Astrocyte of the spinal cord (primary cell): ENCODE measurements around the gene NME7.

Source experiments
- DNase-seq: peaks from one replicate; pipeline ENCODE4 v3.0.0; 2011; ENCODE audit warnings: low read depth, low spot score
- H3K4me3 ChIP-seq: 2 replicates; pipeline ENCODE4 v1.5.1; 2011; ENCODE audit warnings: low read depth, mild to moderate bottlenecking, low read length, moderate library complexity
- in situ Hi-C: cut with HindIII; loops from 2 replicates; pipeline ENCODE4 v1.10.0; 2017; ENCODE audit warnings: low sequenced_read_pairs
- TF ChIP-seq, protein P1 (sequence below): IDR thresholded peaks from 2 replicates; pipeline ENCODE4 v1.5.1; 2012; ENCODE audit warnings: low read depth, mild to moderate bottlenecking, low read length, inconsistent platforms

Gene NME7

GRCh38 chr1:169100208-169100607, 267.4 kb downstream of the NME7 start:
- DNase-seq, result no peak
- no peak overlapping the region for H3K4me3 ChIP-seq
- in situ Hi-C loops, result no loop called here
- TF ChIP-seq, protein P1, sequence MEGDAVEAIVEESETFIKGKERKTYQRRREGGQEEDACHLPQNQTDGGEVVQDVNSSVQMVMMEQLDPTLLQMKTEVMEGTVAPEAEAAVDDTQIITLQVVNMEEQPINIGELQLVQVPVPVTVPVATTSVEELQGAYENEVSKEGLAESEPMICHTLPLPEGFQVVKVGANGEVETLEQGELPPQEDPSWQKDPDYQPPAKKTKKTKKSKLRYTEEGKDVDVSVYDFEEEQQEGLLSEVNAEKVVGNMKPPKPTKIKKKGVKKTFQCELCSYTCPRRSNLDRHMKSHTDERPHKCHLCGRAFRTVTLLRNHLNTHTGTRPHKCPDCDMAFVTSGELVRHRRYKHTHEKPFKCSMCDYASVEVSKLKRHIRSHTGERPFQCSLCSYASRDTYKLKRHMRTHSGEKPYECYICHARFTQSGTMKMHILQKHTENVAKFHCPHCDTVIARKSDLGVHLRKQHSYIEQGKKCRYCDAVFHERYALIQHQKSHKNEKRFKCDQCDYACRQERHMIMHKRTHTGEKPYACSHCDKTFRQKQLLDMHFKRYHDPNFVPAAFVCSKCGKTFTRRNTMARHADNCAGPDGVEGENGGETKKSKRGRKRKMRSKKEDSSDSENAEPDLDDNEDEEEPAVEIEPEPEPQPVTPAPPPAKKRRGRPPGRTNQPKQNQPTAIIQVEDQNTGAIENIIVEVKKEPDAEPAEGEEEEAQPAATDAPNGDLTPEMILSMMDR, result no peak

DNA sequence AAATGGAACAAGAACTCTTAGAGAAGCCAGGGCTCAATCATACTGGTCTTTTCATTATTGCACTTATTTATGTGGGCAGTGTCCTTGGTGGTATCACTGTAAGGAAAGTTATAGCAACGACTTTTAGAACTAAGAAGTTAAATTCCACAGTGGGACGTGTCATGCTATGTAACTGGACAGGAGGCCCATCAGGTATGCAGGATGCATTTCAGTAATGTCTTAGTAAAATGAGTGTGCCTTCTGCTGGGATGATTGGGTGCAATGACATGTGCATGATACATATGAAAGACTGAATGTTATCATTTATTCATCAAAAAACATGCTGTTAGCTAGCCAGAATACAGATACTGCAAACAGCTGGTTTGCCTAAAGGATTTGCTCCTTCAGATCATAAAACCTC, 268.0 kb downstream of the NME7 start:
- TF ChIP-seq, protein P1, result no peak
- in situ Hi-C loops, result no loop called here
- DNase-seq, result no peak
- H3K4me3 ChIP-seq, result no peak overlapping the region

- no peak overlapping the region for H3K4me3 ChIP-seq
- TF ChIP-seq, protein P1, result no peak
- DNase-seq, result no peak
- in situ Hi-C loops, result no loop called here
Measured at GRCh38 chr1:169098380-169098779, 269.2 kb downstream of the NME7 start.

DNA sequence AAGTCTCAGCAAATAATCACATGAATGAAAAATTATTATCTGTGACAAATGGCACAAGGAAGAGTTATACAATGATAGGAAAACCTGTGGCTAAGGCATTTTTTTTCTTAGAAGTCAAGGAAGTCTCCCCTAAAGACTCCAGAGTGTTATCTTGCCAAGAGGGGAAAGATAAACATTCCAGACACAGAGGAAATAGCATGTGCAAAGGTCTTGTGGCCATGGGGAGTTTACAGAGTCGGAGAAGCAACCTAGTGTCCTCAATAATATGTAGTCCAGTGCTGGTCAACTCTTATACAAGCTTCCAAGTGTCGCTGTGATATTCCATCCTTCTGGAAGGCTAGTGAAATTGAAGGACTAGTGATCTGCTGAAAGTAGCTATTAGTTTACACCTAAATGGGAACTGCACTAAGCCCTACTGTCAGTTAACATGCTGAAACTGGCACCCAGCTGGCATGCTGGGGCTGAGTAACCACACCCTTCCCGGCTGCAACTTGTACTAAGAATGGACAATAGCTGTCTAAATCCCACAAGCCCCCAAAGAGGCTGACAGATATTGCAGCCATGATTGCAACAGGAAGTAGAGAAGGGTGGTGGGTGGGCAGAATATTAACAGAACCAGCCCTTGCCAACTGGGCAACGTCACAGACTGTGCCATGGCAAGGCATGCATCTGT, 272.6 kb downstream of the NME7 start:
- no peak overlapping the region for H3K4me3 ChIP-seq
- TF ChIP-seq, protein P1, result no peak
- no peak for DNase-seq
- in situ Hi-C loops, result no loop called here

DNA sequence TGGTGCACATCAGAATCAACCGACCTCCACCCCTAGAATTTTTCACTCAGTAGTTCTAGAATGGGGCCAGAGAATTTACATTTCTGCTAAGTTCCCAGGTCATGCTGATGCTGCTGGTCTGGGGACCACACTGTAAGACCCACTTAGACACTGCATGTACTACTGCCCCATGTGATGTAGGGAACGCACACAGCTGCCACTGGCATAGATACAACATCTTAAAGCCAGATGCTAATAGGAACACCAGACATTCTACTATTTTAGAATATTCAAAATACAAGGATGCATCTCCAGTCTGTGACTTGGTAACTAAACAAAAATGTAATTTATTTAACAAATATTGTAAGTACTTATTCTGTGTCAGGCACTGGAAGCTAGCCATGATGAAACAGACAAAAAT, 275.2 kb downstream of the NME7 start:
- TF ChIP-seq, protein P1, result no peak
- in situ Hi-C loops, result no loop called here
- no peak overlapping the region for H3K4me3 ChIP-seq
- no peak for DNase-seq

DNA sequence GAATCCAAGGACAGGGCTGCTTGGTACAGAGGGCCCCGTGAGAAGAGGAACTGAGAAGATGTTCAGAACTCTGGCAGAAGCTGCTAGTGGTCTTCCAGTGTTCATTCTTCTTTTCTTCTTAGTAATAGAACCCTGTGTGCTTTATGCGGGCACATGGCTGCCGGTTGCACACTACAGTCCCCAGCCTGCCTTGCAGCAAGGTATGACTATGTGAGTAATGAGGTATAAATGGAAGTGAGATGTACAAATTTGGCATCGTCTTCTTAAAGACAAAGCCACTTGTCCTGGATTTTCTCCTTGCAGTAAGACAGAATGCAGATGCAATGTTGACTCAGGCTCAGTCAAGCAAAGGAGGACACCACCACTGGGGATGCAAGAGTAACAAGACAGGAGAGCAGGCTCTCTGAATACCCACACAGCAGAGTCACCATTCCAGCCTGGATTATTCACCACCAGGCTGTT, 276.1 kb downstream of the NME7 start:
- DNase-seq, result no peak

More for the DNA sequence above, 276.1 kb downstream of the NME7 start:
- in situ Hi-C loops, result no loop called here
- TF ChIP-seq, protein P1, result no peak
- no peak overlapping the region for H3K4me3 ChIP-seq
